SU-DHL-6 (cell line): ENCODE measurements around the gene CBLB.

Source experiments
- EZH2phosphoT487 ChIP-seq: fragments of 200-600 bp; sonication (generic), shearing (Covaris generic); conservative IDR thresholded peaks from 2 replicates; pipeline ENCODE4 v1.6.1; 2018; ENCODE audit warnings: mild to moderate bottlenecking, antibody characterized with exemption, low read length, moderate library complexity, mixed read lengths
- TF ChIP-seq, protein P1 (sequence below): fragments of 200-600 bp; sonication (generic); IDR thresholded peaks from one replicate; pipeline ENCODE4 v1.5.1; 2017; ENCODE audit warnings: antibody characterized with exemption, mild to moderate bottlenecking, low read length, moderate library complexity; ENCODE audit not compliant: insufficient read depth, poor library complexity, severe bottlenecking

DNA sequence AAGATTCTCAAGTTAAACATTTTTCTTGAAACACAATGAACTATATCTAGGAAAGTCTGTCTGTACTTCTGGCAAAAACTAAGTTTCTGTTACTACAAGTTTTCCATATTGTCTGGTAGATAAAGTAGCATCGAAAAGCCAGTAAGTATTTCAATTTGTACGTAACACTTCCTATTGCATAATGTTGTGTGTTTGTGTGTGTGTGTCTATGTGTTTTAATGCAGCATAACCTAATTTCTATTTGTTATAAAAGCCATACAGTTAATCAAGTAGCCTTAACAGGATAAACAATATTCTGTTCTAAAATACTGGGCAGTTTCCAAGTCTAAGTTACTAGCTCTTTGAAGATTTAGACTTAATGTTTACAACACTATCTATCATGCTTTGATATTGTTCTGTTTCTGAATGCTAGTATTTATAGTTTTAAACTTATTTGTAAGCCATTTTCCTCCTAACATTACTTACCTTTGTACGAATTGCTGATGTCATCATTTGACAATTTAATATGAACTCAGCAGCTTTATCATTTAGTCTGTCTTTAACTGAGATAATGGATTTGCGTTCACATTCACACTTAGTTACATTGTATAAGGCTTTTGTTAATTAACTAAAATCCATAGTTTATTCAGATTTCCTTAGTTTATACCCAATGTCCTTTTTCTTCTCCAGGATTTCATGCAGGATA, 163.9 kb downstream of the CBLB start:
- TF ChIP-seq, protein P1, sequence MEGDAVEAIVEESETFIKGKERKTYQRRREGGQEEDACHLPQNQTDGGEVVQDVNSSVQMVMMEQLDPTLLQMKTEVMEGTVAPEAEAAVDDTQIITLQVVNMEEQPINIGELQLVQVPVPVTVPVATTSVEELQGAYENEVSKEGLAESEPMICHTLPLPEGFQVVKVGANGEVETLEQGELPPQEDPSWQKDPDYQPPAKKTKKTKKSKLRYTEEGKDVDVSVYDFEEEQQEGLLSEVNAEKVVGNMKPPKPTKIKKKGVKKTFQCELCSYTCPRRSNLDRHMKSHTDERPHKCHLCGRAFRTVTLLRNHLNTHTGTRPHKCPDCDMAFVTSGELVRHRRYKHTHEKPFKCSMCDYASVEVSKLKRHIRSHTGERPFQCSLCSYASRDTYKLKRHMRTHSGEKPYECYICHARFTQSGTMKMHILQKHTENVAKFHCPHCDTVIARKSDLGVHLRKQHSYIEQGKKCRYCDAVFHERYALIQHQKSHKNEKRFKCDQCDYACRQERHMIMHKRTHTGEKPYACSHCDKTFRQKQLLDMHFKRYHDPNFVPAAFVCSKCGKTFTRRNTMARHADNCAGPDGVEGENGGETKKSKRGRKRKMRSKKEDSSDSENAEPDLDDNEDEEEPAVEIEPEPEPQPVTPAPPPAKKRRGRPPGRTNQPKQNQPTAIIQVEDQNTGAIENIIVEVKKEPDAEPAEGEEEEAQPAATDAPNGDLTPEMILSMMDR = no peak
- no peak for TF ChIP-seq EZH2phosphoT487
